ENCODE results near the gene LYPLA2. TPM values are rescaled to one million over a fixed set of nuclear protein-coding genes. Genes with fewer than 3 reads are reported as not detected.
A peak's percentile ranks its signal among the peaks of the same experiment; 100 is the strongest.
"Not testable (repeated sequence)": the region's sequence is repeated elsewhere in the genome, so short reads cannot be mapped to it uniquely, and the experiment has no call there.

LYPLA2 gene
- total RNA-seq, 3 donors from 2014 or later (not counting 1 experiment from before 2014, with no cell fraction given) = 70.6 to 84.5 (median 73.3) TPM

GRCh38 chr1:23825762-23826522 lies 35.0 kb downstream of the LYPLA2 start:
- Mint-ChIP-seq H3K4me3 (peak overlapping the region; percentile 96), H3K9me3 (no peaks in the 10 kb centered on the region), H3K4me1 (peaks cover 16 to 23% of the 10 kb centered on the region in 2 donors), H3K27me3 (ENCODE audit: low read depth in 2 of 2) (no peaks in the 10 kb centered on the region), H3K27ac (peak overlapping the region; percentile 91 to 96), H3K36me3 (no peaks in the 10 kb centered on the region)
- 63% methylated on average over 22 of the region's 24 CpGs for WGBS (ENCODE audit: insufficient coverage)
- H3K36me3 ChIP-seq (ENCODE audit: control insufficient read depth, insufficient read depth, low read length) = no peaks in the 10 kb centered on the region
- intact Hi-C loops (cut with micrococcal nuclease) = loop anchor here (1.0 kb wide), 1 partner anchor 26 kb away; the partner anchor contains the start of gene GALE
- ATAC-seq = peak; percentile 12 to 41 (median 19)
- H3K9me3 ChIP-seq (ENCODE audit: control insufficient read depth, insufficient read depth, low read length) = no peaks in the 10 kb centered on the region
- DNase-seq = peak in 1 of 2 donors; percentile 52
- peak overlapping the region; percentile 95 for H3K4me3 ChIP-seq (ENCODE audit: low read length)
- H3K4me1 ChIP-seq (ENCODE audit: control insufficient read depth, insufficient read depth, low read length) = peaks cover 13% of the 10 kb centered on the region
- no peaks in the 10 kb centered on the region for H3K27me3 ChIP-seq (ENCODE audit: control insufficient read depth, insufficient read depth, low read length)
- no peak for TF ChIP-seq CTCF (IDR thresholded peaks at IDR 0.05)
- H3K27ac ChIP-seq (ENCODE audit: low read length) = peak overlapping the region; percentile 91

GRCh38 chr1:23826590-23826989 lies 35.6 kb downstream of the LYPLA2 start:
- H3K36me3 Mint-ChIP-seq; H3K4me3 ChIP-seq (ENCODE audit: low read length); H3K27me3 Mint-ChIP-seq (ENCODE audit: low read depth in 2 of 2); H3K36me3 ChIP-seq (ENCODE audit: control insufficient read depth, insufficient read depth, low read length); ATAC-seq; H3K27ac ChIP-seq (ENCODE audit: low read length); H3K27me3 ChIP-seq (ENCODE audit: control insufficient read depth, insufficient read depth, low read length); H3K9me3 Mint-ChIP-seq; H3K9me3 ChIP-seq (ENCODE audit: control insufficient read depth, insufficient read depth, low read length); DNase-seq; intact Hi-C loops (cut with micrococcal nuclease): not testable (repeated sequence)
- H3K4me3 Mint-ChIP-seq = peak overlapping the region; percentile 96
- H3K27ac Mint-ChIP-seq = peak overlapping the region in 1 of 2 donors; percentile 91
- peaks cover 13% of the 10 kb centered on the region for H3K4me1 ChIP-seq (ENCODE audit: control insufficient read depth, insufficient read depth, low read length)
- WGBS (ENCODE audit: insufficient coverage) = 95% methylated on average over 13 of the region's 13 CpGs
- H3K4me1 Mint-ChIP-seq = peaks cover 16 to 23% of the 10 kb centered on the region in 2 donors

- no peak overlapping the region for H3K4me3 ChIP-seq (ENCODE audit: low read length)
- Mint-ChIP-seq H3K27ac (no peak overlapping the region), H3K27me3 (ENCODE audit: low read depth in 2 of 2) (peaks cover 0 to 2% of the 10 kb centered on the region in 2 donors), H3K36me3 (no peaks in the 10 kb centered on the region), H3K4me3 (no peak overlapping the region), H3K4me1 (peaks cover 16 to 23% of the 10 kb centered on the region in 2 donors), H3K9me3 (no peaks in the 10 kb centered on the region)
- intact Hi-C loops (cut with micrococcal nuclease) = no loop called here
- H3K4me1 ChIP-seq (ENCODE audit: control insufficient read depth, insufficient read depth, low read length) = peaks cover 13% of the 10 kb centered on the region
- no peaks in the 10 kb centered on the region for H3K9me3 ChIP-seq (ENCODE audit: control insufficient read depth, insufficient read depth, low read length)
- ATAC-seq (no peak), DNase-seq (no peak)
- 94% methylated on average over 1 of the region's 1 CpG for WGBS (ENCODE audit: insufficient coverage)
- H3K36me3 ChIP-seq (ENCODE audit: control insufficient read depth, insufficient read depth, low read length) = no peaks in the 10 kb centered on the region
- H3K27ac ChIP-seq (ENCODE audit: low read length) = no peak overlapping the region
- TF ChIP-seq CTCF (IDR thresholded peaks at IDR 0.05) = no peak
- no peaks in the 10 kb centered on the region for H3K27me3 ChIP-seq (ENCODE audit: control insufficient read depth, insufficient read depth, low read length)
Measured at GRCh38 chr1:23827717-23828116, 36.8 kb downstream of the LYPLA2 start.

GRCh38 chr1:23834156-23834555 lies 43.2 kb downstream of the LYPLA2 start:
- H3K4me1 ChIP-seq (ENCODE audit: control insufficient read depth, insufficient read depth, low read length); DNase-seq; intact Hi-C loops (cut with micrococcal nuclease); H3K4me3 ChIP-seq (ENCODE audit: low read length); H3K27me3 Mint-ChIP-seq (ENCODE audit: low read depth in 2 of 2); H3K9me3 Mint-ChIP-seq; H3K36me3 Mint-ChIP-seq; H3K27ac Mint-ChIP-seq; H3K9me3 ChIP-seq (ENCODE audit: control insufficient read depth, insufficient read depth, low read length); ATAC-seq; H3K4me3 Mint-ChIP-seq; H3K36me3 ChIP-seq (ENCODE audit: control insufficient read depth, insufficient read depth, low read length); H3K27ac ChIP-seq (ENCODE audit: low read length); H3K27me3 ChIP-seq (ENCODE audit: control insufficient read depth, insufficient read depth, low read length): not testable (repeated sequence)
- peaks cover 7 to 12% of the 10 kb centered on the region in 2 donors for H3K4me1 Mint-ChIP-seq
- 81% methylated on average over 5 of the region's 6 CpGs for WGBS (ENCODE audit: insufficient coverage)
